ENCODE data around the gene GOLGA2.

The GOLGA2 gene

DNA sequence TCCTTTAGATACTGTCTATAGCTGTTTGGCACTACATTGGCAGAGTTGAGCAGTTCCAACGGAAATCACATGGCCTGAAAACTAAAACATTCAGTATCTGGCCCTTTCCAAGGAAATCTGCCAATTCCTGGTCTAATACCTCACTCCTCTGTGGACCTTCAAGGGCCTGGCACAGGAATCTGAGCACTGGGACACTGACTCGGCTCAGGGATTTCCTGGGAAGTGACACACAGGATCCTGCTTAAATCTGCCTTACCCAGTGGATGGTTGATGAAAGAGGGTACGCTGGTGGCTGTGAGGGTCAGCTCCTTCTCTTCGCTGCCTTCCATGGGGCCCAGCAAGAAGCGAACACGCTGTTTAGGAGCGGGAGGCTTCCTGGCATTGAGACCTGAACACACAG, 45.5 kb upstream of the GOLGA2 start:
- no peak for TF ChIP-seq CTCF (IDR thresholded peaks at IDR 0.05; ENCODE audit: low read depth, low read length, missing control alignments)
- H3K4me3 ChIP-seq (ENCODE audit: low read depth, low read length), result peak overlapping the region; percentile 95
- no peak for DNase-seq (ENCODE audit: low read depth)
- in situ Hi-C loops (cut with HindIII; ENCODE audit: low sequenced_read_pairs), result no loop called here

GRCh38 chr9:128317629-128318028, 41.8 kb upstream of the GOLGA2 start:
- no peak for TF ChIP-seq CTCF (IDR thresholded peaks at IDR 0.05; ENCODE audit: low read depth, low read length, missing control alignments)
- no peak overlapping the region for H3K4me3 ChIP-seq (ENCODE audit: low read depth, low read length)
- in situ Hi-C loops (cut with HindIII; ENCODE audit: low sequenced_read_pairs), result no loop called here
- DNase-seq (ENCODE audit: low read depth), result no peak

GRCh38 chr9:128316421-128316820, 40.6 kb upstream of the GOLGA2 start:
- H3K4me3 ChIP-seq (ENCODE audit: low read depth, low read length), result no peak overlapping the region
- no peak for DNase-seq (ENCODE audit: low read depth)
- no peak for TF ChIP-seq CTCF (IDR thresholded peaks at IDR 0.05; ENCODE audit: low read depth, low read length, missing control alignments)
- in situ Hi-C loops (cut with HindIII; ENCODE audit: low sequenced_read_pairs), result no loop called here

DNA sequence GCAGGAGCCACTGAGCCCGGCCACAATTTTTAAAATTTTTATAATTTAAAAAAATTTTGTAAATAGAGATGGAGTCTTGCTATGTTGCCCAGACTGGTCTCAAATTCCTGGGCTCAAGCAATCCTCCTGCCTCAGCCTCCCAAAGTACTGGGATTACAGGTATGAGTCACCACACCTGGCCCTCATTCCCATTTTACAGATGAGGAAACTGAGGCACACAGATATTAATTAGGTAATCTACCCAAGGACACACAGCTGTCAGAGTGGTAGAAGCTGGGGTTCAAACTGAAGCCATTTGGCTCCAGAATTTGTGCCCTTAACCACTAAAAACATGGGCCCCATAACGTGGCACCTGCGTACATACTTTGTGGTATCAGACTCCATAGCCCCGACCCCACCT, 38.9 kb upstream of the GOLGA2 start:
- no peak overlapping the region for H3K4me3 ChIP-seq (ENCODE audit: low read depth, low read length)
- in situ Hi-C loops (cut with HindIII; ENCODE audit: low sequenced_read_pairs), result no loop called here
- no peak for TF ChIP-seq CTCF (IDR thresholded peaks at IDR 0.05; ENCODE audit: low read depth, low read length, missing control alignments)
- no peak for DNase-seq (ENCODE audit: low read depth)

- DNase-seq (ENCODE audit: low read depth), result no peak
- H3K4me3 ChIP-seq (ENCODE audit: low read depth, low read length), result no peak overlapping the region
- TF ChIP-seq CTCF (IDR thresholded peaks at IDR 0.05; ENCODE audit: low read depth, low read length, missing control alignments), result no peak
- in situ Hi-C loops (cut with HindIII; ENCODE audit: low sequenced_read_pairs), result no loop called here
Measured at GRCh38 chr9:128310461-128310860, 34.7 kb upstream of the GOLGA2 start.

DNA sequence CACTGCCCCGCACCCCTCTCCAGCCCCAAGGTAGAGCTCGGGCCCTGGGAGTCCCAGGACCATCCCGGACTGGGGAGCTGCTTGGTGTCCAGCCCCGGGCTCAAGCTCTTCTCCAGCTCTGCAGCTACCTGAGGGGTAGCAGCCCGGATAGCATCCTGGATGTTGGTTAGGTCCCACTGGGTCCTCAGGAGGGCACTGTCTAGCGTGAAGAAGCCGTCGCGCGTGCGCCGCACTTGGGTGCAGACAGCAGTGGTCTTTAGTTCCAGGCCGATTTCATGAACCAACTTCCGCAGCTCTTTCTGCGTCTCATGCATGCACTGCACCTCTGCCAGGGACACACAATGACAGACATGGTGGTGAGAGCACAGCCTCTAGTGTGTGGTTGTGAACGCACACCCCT, 33.7 kb upstream of the GOLGA2 start:
- no peak for DNase-seq (ENCODE audit: low read depth)
- in situ Hi-C loops (cut with HindIII; ENCODE audit: low sequenced_read_pairs), result no loop called here
- TF ChIP-seq CTCF (IDR thresholded peaks at IDR 0.05; ENCODE audit: low read depth, low read length, missing control alignments), result no peak
- no peak overlapping the region for H3K4me3 ChIP-seq (ENCODE audit: low read depth, low read length)

GRCh38 chr9:128304971-128305288, 29.1 kb upstream of the GOLGA2 start:
- TF ChIP-seq CTCF (IDR thresholded peaks at IDR 0.05; ENCODE audit: low read depth, low read length, missing control alignments), result no peak
- DNase-seq (ENCODE audit: low read depth), result no peak
- in situ Hi-C loops (cut with HindIII; ENCODE audit: low sequenced_read_pairs), result no loop called here
- H3K4me3 ChIP-seq (ENCODE audit: low read depth, low read length), result no peak overlapping the region

Measured in astrocyte of the cerebellum (primary cell).